ENCODE results near the gene SLC4A11. TPM values are rescaled to one million over a fixed set of nuclear protein-coding genes. Genes with fewer than 3 reads are reported as not detected.
A peak's percentile ranks its signal among the peaks of the same experiment; 100 is the strongest.

SLC4A11 gene
- total and polyA plus RNA-seq, 10 of the 15 experiments (the other 5 are each of a cell fraction or from before 2014, with no cell fraction given): 0.07 to 2.3 (median 1.1) TPM

GRCh38 chr20:3209257-3209945, 29.6 kb downstream of the SLC4A11 start, which contains the start of gene ITPA (continued):
- TF ChIP-seq EGR1 (IDR thresholded peaks at IDR 0.05; ENCODE audit: borderline replicate concordance in 1 of 2, low read depth in 2 of 2, low read length in 2 of 2) (0 out of 3 replicates have a peak, but pooled peaks of 1 of the 2 experiments have one; percentile 4), NFYB (IDR thresholded peaks at IDR 0.05; ENCODE audit: insufficient read depth, low read depth, low read length) (peak; percentile 42; the same call in 1 of the 2 replicates), MYC (IDR thresholded peaks at IDR 0.05; ENCODE audit: insufficient read depth, insufficient read length, insufficient replicate concordance, low read length, severe bottlenecking) (peak; percentile 81), RCOR1 (conservative IDR thresholded peaks at IDR 0.05; ENCODE audit: low read depth, low read length) (no peak), ZNF592 (IDR thresholded peaks at IDR 0.05) (no peak), MLLT1 (IDR thresholded peaks at IDR 0.05) (peak; percentile 83), MEF2A (IDR thresholded peaks at IDR 0.05; ENCODE audit: insufficient read depth, low read depth, low read length) (no peak), IKZF1 (conservative IDR thresholded peaks at IDR 0.05) (peak; percentile 85), MXI1 (IDR thresholded peaks at IDR 0.05; ENCODE audit: low read depth, low read length) (peak; percentile 91), STAT1 (conservative IDR thresholded peaks at IDR 0.05) (no peak), KDM1A (IDR thresholded peaks at IDR 0.05; ENCODE audit: borderline replicate concordance) (no peak), POLR2AphosphoS5 (IDR thresholded peaks at IDR 0.05; ENCODE audit: low read length) (peak; percentile 72; the same call in 1 of the 2 replicates), PML (IDR thresholded peaks at IDR 0.05; ENCODE audit: low read length) (peak; percentile 78; the same call in 1 of the 2 replicates), SMAD1 (IDR thresholded peaks at IDR 0.05; ENCODE audit: low read depth, partially characterized antibody) (no peak), CEBPZ (IDR thresholded peaks at IDR 0.05; ENCODE audit: low read depth, low read length) (no peak), ZNF207 (IDR thresholded peaks at IDR 0.05; ENCODE audit: borderline replicate concordance) (0 out of 2 replicates have a peak, but pooled peaks have one; percentile 34), IRF3 (IDR thresholded peaks at IDR 0.05) (no peak), EZH2 (IDR thresholded peaks at IDR 0.05; ENCODE audit: borderline replicate concordance, control insufficient read depth, low read depth, low read length) (no peak), ESRRA (IDR thresholded peaks at IDR 0.05; ENCODE audit: low read length) (no peak)

Data from GM12878 (cell line).